ENCODE results near the gene ELOVL2. TPM values are rescaled to one million over a fixed set of nuclear protein-coding genes. Genes with fewer than 3 reads are reported as not detected.

The ELOVL2 gene
- total RNA-seq, 4 donors from 2014 or later = 0.07 TPM; not detected in 3

DNA sequence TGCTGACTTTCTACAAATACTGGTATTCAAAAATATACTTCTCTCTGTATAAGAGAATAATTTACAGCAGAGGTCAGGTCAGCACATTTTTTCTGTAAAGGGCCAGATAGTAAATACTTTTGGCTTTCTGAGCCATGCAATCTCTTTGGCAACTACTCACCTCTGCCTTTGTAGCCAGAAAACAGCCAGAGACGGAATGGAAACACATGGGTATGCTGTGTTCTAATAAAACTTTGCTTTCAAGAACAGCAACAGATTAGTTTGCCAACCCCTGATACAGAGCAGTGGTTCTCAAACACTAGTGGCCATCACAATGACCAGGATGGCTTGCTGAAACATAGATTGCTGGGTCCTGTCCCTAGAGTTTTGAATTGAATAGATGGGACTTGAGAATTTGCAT lies 111.0 kb downstream of the ELOVL2 start:
- TF ChIP-seq POLR2A (IDR thresholded peaks at IDR 0.05) = no peak
- TF ChIP-seq CTCF (IDR thresholded peaks at IDR 0.05) = no peak

More for the DNA sequence above, 111.0 kb downstream of the ELOVL2 start:
- WGBS, 2 donors = 63% methylated on average over 1 of the region's 1 CpG
- H3K4me3 ChIP-seq (ENCODE audit: low read depth, poor library complexity, severe bottlenecking) = no peak overlapping the region
- no peak for DNase-seq (ENCODE audit: low spot score in 2 of 2)
- intact Hi-C loops (cut with DNase I; ENCODE audit: low total_unique reads) = no loop called here

Other genes starting within 250 kb of the ELOVL2 start
- not detected for gene MAK, start 205.8 kb downstream of the ELOVL2 start, total RNA-seq
- gene GCM2, start 162.3 kb downstream of the ELOVL2 start, total RNA-seq = not detected
- under 1 TPM in 3 of 4 donors, not detected in 1; 0.17 to 0.69 (median 0.29) TPM for gene SYCP2L, start 157.3 kb downstream of the ELOVL2 start, total RNA-seq
- 10 to 100 TPM in 3 of 4 donors, 1 to 10 TPM in 1; 7.6 to 13.9 (median 10.2) TPM for gene SMIM13, start 49.5 kb upstream of the ELOVL2 start, total RNA-seq
- gene ERVFRD-1, start 67.4 kb upstream of the ELOVL2 start, total RNA-seq = under 1 TPM in 1 of 4 donors, not detected in 3; 0.42 TPM
- gene NEDD9, start 188.4 kb upstream of the ELOVL2 start, total RNA-seq = 10 to 100 TPM; 26.8 to 46.0 (median 32.6) TPM